Activated CD8-positive, alpha-beta memory T cell treated with anti-CD3 and anti-CD28 coated beads for 36 hours (primary cell): ENCODE results near the gene SAPCD1. TPM values are rescaled to one million over a fixed set of nuclear protein-coding genes. Genes with fewer than 3 reads are reported as not detected.

ENCODE experiments used
- CTCF ChIA-PET: fragments of 350-600 bp; sonication (Branson Sonifier 250); formaldehyde crosslinking; loops from one replicate; lab custom pipeline; 2021; ENCODE audit warnings: antibody characterized with exemption; lab: Charles Lee
- POLR2A ChIA-PET: fragments of 350-600 bp; sonication (Branson Sonifier 250); formaldehyde crosslinking; loops from one replicate; lab custom pipeline; 2021; ENCODE audit warnings: antibody characterized with exemption; lab: Charles Lee
- total RNA-seq, 2 experiments: library from RNA; stranded (reverse); gene quantifications; one replicate each; pipeline ENCODE4 v1.2.3, GENCODE V29; 2021

The SAPCD1 gene
- total RNA-seq: 1 to 10 TPM; 7.6 to 8.6 TPM

DNA sequence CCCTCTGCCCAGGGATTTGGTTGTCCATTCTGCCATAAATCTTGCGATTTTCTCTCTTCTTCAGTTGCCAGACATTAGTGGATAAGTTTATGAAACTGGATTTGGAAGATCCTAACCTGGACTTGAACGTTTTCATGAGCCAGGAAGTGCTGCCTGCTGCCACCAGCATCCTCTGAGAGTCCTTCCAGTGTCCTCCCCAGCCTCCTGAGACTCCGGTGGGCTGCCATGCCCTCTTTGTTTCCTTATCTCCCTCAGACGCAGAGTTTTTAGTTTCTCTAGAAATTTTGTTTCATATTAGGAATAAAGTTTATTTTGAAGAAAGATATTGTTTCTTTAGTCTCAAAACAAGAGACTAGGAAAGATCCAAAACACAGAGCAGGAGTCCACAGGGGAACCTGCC lies at the start of gene SAPCD1:
Gene SAPCD1, plus strand, starts transcription at position 301 of the 400 bp plus-strand sequence. CDS start 399 bp downstream, outside the sequence.
- CTCF ChIA-PET: interaction anchor here (0.6 kb wide), 1 partner anchor 21 kb away, joined by 3 read pairs; no protein-coding TSS in a partner anchor
- POLR2A ChIA-PET: no interaction called here

DNA sequence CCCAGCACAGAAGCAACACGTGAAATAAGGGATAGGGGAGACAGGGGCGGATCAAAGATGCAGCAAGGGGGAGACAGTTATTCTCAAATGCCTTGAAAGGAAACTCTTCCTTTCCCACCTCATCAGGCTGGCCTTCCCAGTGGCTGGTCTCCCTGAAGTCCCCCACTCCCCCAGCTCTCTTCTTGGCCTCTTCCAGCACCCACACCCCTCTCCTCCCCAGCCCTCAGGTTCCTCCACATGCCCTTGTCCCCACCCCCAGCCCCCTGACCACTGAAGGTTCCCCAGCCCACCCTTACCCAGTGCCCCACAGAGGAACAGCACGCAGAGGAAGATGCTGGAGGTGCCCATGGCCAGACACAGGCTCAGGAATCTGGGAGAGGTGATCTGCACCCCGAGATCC lies 49.0 kb upstream of the SAPCD1 start:
- ChIA-PET POLR2A (no interaction called here), CTCF (interaction anchor here (1.3 to 2.9 kb wide), 2 partner anchors 17 to 56 kb away, joined by 4 to 7 read pairs; no protein-coding TSS in a partner anchor)

DNA sequence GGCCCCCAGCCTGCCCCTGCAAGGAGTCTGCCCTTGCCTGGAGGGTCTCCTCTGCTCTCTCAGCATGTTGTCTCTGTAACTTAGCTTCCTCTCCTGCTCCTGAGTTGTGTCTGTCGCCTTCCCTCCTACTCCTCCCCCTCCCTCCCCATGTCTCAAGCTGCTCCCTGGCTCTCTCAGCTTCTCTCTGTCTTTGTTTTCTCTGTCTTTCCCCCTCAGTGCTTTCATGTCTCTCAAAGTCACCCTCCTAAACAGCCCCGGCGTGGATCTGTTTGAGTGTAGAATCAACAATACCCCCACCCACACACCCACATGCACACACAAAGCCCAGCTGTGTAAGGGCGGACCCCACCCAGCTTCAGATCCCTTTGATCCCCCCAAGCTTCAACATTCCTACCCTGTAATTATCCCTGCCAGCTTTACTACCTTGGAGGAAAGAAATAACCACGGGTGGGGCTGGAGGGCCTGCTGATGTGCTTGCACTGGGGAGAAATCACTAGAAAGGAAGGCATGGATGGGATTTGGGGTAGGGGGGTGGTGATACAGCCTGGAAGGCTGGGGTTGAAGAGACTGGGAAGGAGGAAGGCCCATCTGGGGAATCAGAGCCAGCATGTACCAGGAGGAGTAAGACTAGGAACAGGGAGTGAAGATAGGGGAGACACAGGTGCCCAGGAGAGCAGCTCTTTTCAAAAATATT lies 48.3 kb upstream of the SAPCD1 start:
- POLR2A ChIA-PET: no interaction called here
- CTCF ChIA-PET: interaction anchor here (1.3 to 2.9 kb wide), 2 partner anchors 16 to 55 kb away, joined by 4 to 7 read pairs; no protein-coding TSS in a partner anchor

DNA sequence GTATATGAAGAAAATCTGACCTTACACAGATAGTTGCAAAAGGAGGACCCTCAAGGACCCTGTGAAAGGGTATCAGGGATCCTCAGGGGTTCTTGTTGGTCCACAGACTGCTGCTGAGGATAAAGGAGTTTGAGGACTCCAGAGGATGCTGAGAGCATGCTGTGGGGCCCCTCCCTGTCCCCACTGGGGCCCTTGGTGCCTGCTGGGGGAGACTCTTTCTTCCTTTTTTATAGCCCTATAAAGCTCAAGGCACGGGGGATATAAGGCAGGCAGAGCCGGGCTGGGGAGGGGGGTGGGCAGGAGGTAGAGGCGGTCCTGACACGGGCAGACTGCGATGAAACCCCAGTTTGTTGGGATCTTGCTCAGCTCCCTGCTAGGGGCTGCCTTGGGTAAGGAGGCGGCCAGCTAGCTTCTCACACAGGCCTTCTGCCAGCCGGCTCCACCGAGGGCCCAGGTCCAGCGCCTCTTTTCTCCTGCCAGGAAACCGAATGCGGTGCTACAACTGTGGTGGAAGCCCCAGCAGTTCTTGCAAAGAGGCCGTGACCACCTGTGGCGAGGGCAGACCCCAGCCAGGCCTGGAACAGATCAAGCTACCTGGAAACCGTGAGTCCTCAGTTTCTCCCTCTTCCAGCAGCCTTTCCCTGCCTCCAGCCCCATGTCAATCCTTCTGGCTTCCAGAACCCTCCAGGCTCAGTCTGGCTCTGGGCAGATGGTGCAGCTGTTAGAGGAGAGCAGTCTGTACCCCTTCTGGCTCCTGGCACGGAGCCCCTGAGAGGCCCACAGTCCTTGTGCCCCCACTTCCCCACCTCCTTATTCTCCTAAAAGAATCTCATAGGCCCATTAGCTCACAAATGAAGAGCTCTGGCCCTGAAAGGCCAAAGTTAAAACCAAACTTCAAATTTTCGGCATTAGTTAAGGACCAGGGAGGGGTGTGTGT lies 47.2 kb upstream of the SAPCD1 start, which contains the start of gene LY6G6D:
Gene LY6G6D, plus strand, starts transcription at position 327 of the 937 bp plus-strand sequence. Its CDS starts 8 bp downstream, at position 335.
- POLR2A ChIA-PET: no interaction called here
- CTCF ChIA-PET: interaction anchor here (0.9 to 2.9 kb wide), 2 partner anchors 15 to 75 kb away, joined by 3 to 7 read pairs; no protein-coding TSS in a partner anchor

DNA sequence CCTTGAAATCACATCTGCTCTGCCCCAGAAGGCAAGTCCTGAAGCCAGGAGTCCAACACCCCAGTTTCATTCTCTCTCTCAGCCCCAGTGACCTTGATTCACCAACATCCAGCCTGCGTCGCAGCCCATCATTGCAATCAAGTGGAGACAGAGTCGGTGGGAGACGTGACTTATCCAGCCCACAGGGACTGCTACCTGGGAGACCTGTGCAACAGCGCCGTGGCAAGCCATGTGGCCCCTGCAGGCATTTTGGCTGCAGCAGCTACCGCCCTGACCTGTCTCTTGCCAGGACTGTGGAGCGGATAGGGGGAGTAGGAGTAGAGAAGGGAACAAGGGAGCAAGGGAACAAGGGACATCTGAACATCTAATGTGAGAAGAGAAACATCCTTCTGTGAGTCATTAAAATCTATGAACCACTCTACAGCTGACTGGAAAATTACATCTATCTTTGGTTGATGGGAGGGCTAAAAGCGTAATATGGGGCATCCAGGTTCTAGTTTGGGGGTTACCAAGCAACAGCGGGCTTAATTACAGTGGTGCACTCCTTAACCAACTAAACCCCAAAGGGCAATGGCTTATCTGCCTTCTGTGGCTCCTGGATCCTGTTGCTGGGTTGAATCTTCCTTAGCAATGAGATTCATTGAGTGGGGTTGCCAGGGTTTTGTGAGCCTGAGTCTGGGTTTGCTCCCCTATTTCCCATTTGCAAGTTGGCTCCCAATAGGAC lies 44.8 kb upstream of the SAPCD1 start:
- CTCF ChIA-PET: no interaction called here

DNA sequence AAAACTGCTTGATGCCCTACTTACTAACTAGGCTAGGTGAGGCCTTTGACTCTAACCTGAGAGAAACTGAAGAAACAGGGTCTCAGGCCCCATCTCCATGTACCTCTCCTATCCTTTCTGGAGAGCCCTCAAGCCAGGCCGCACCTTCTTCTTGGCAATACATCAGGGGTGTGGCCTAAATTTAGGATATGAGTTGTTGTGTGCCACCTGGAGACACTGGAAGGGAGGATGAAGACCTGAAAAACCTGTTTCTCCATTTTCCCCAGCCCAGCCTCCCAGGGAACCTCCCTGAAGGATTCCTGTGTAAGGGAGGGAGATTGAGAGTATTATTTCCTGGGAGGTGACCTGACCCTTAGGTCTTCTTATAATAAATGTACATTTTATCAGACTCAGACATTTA lies 44.2 kb upstream of the SAPCD1 start:
- ChIA-PET CTCF (no interaction called here), POLR2A (no interaction called here)

More for the DNA sequence above, 44.8 kb upstream of the SAPCD1 start:
- POLR2A ChIA-PET: no interaction called here

DNA sequence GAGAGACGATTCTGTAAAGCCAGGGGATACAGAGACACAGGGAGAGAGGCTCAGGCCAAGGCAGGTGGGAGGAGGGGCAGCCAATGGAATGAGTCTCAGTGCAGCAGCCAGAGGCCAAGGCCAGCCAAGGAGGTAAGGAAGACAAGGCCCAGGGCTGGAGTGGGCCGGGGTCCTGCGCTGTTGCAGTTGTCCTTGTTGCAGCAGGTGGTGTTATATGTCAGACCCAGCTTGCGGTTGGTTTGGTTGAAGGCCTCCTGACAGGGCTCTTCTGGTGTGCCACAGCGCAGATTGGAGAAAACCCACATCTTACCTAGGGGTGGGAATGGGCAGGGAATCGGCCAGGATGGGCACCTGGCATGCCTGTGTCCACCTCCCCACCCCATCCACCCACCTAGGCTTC lies 43.5 kb upstream of the SAPCD1 start:
- ChIA-PET POLR2A (no interaction called here), CTCF (interaction anchor here (0.8 kb wide), 1 partner anchor 15 kb away, joined by 3 read pairs; the partner anchor contains the start of gene ABHD16A)

DNA sequence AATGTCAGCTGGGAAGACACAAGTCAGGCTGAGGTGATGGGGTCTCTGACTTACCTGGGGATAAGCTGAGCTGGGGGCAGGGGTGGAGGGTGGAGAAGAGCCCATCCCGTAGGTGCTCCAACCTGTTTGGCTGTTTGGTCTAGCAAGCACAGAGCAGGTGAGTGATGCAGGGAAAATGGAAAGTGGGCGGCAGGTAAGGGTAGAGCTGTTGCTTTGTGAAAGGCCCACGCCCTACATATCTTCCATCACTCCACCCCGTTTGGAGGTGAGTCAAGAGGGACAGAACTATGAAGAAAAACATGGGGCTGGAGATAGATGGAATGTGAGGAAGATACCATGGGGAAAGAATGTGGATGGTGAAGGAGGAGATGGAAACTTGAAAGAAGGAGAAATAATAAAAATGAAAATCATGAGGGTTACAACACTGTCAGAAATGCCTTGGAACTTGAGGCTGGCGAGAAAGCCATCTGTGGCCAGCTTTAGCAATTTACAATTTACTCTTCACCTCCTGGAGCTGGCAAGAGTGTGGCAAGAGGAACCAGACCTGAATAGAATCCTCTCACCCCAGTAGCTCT lies 42.2 kb upstream of the SAPCD1 start:
- POLR2A ChIA-PET: no interaction called here
- CTCF ChIA-PET: interaction anchor here (0.9 kb wide), 1 partner anchor 10 kb away, joined by 3 read pairs; no protein-coding TSS in a partner anchor

DNA sequence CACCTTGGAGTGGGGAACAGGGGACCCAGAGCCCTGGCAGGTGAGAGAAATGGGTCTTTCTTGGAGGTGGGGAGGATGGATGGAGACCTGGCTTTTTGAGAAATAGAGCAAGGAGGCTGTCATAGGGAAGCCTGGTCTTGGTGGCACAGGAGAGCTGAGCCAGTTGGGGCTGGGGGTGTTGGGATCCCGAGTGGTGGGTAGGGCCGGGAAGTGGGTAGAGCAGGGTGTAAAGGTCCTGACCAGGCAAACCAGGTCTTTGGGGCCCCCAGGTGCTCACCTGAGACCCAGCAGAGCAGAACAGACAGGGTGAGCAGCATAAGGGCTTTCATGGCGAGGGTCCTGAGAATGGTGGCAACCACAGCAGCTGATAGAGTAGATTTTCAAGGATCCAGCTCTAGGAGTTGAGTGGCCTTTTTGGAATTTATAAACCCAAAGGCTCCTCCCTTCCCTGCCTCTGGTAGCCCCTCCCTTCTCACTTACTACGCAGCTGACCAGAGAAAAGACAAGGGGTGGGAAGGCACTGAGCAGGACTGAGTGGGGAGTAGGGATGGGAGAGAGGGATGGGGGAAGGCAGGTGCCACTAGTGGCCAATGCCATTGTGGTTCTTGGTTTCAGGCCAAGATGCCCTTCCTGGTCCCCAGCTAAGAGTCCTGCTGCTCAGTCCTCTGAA lies 41.0 kb upstream of the SAPCD1 start, which contains the start of gene LY6G6C:
Gene LY6G6C, minus strand, starts transcription at position 396 of the 670 bp plus-strand sequence. Its CDS starts 67 bp downstream, at position 329.
- CTCF ChIA-PET: no interaction called here
- POLR2A ChIA-PET: no interaction called here

DNA sequence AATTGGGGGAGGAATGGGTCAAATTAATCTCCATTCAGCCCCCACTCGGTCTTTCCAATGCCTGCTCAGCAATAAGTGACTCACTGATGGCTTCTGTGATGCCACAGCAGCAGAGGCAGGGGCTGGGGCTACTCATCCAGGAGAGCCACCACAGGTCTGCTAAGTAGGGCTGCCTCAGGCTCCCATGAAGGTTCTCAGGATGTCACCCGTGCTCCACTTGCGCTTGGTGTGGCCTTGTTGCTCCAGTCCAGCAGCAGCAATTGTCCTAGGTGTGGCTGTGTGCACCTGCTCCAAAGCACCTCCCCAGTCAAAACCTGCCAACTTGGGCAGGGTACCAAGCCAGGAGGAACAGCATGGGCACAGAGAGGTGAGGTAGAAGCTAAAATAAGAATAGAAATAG lies 40.3 kb upstream of the SAPCD1 start:
- ChIA-PET POLR2A (no interaction called here), CTCF (interaction anchor here (0.6 kb wide), 1 partner anchor 195 kb away, joined by 3 read pairs; no protein-coding TSS in a partner anchor)

DNA sequence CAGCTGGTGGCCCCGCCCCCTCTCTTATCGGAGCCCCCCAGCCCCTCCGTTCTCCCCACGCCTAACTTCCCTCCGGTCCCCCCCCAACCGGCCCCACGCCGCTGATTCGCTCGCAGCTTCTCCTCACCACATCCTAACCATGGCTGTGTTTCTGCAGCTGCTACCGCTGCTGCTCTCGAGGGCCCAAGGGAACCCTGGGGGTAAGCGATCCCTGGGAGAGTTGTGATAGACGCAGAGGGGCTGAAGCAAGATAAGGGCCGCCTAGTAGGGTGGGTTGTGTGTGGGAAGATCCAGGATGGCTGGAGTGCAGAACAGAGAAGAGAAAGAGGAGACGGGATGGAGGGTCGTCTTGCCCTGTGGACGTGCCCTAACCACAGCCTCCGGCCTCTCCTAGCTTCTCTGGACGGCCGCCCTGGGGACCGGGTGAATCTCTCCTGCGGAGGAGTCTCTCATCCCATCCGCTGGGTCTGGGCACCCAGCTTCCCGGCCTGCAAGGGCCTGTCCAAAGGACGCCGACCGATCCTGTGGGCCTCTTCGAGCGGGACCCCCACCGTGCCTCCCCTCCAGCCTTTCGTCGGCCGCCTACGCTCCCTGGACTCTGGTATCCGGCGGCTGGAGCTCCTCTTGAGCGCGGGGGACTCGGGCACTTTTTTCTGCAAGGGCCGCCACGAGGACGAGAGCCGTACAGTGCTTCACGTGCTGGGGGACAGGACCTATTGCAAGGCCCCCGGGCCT lies 39.0 kb upstream of the SAPCD1 start, which contains the start of gene MPIG6B:
Gene MPIG6B, plus strand, starts transcription at position 129 of the 735 bp plus-strand sequence. Its CDS starts 11 bp downstream, at position 140.
- ChIA-PET CTCF (interaction anchor here (0.7 kb wide), 1 partner anchor 143 kb away, joined by 3 read pairs; no protein-coding TSS in a partner anchor), POLR2A (no interaction called here)

DNA sequence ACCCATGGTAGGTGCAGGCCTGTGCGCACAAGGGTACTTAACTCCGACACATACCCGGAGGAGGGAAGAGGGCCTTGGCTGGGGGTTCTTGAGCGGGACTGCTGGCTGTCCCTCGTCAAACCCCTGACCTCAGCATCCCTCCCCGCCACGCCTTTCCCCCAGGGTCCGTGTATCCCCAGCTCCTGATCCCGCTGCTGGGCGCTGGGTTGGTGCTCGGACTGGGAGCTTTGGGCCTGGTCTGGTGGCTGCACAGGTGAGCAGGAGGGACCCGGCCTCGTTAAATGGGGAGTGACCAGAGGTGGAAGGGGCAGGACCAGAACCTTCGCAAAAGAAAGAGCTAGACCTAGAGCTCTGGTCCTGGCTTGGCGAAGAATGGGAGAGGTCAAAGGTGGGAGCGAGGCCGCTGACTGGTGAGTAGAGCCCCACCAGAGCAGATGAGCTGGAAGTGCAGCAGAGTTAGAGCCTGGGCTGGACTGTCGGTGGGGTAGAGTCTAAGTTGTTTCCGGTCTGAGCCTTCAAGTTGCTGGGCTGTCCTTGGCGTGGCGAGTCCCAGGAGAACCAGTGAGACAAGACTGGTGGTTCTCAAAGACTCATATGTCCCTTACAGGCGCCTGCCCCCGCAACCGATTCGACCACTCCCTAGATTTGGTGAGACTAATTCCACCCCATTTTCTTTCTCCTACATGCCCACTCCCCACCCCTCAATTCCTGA lies 38.3 kb upstream of the SAPCD1 start:
- POLR2A ChIA-PET: no interaction called here
- CTCF ChIA-PET: interaction anchor here (0.6 to 0.8 kb wide), 2 partner anchors 26 to 95 kb away, joined by 3 read pairs; no protein-coding TSS in a partner anchor

DNA sequence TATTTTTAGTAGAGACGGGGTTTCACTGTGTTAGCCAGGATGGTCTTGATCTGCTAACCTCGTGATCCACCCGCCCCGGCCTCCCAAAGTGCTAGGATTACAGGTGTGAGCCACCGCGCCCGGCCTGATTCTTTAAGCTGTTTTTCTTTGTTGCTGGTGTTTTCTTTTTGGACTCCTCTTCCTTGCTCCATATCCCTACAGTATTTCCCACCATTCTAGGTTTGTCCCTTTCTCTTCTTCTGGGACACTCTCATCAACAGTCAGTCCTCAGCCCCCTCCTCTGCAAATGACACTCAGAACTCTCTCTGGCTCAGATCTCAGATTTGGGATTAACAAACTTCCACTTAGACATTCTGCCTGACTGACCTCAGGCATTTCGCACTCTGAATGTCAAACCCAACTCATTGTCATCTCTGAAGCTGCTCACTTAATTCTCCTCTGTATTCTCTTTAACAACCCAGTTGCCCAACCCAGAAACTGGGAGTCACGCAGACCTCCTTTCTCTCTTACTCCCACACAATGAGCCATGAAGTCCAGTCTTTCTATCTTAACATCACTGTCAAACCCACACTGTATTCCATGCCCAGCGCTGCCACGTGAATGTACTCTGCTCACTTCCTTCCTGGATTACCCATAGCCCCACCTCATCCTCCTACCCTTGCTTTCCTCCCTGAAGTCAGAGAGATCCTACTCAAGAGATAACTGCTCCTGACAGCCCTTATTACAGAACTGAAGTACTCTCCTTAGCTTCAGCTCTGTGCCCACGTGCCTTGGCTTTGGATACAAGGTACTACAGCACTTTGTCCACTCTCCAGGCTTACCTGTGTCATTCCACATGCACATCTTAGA lies 36.7 kb upstream of the SAPCD1 start:
- POLR2A ChIA-PET: interaction anchor here (0.5 to 0.6 kb wide), 2 partner anchors 13 to 79 kb away, joined by 3 read pairs; no protein-coding TSS in a partner anchor
- CTCF ChIA-PET: interaction anchor here (0.7 kb wide), 1 partner anchor 65 kb away, joined by 4 read pairs; no protein-coding TSS in a partner anchor

DNA sequence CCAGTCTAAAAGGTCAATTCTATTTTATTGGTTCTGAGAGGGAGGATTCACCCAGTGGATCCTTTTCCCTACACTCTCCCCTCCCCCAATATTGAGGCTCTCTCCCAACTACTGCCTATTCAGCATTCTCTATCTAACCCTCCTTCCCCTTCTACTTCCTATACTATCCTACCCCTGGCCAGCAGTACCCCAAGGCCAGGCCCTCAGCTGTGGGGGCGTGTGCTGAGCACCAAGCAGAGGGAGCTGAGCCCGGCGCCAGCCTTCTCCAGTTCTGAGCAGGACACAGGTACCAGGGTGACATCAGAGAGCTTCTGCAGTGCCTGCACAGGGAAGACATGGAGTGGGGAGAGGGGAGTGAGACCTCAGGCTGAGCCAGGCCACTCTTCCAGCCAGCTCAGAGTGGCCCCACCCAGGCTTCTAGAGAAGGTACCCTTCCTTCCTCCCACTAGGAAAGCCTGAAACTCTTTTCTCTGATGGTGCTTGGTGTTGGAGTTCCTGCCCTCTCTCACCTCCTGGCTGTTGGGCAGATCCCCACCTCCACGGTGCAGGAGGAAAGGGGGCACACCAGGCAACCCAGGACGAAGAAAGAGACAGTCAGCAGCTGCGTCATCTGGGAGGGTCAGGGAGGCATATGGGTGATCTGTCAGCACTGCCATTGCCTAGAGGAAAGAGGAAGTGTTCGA lies 35.3 kb upstream of the SAPCD1 start:
- ChIA-PET CTCF (interaction anchor here (0.6 to 5.1 kb wide), 4 partner anchors 12 to 69 kb away, joined by 3 to 46 read pairs (median 12); partner anchors contain the start of genes MSH5 and VARS1), POLR2A (no interaction called here)
